Body of pancreas (tissue), 4 donors: ENCODE results near the gene SYT8.

Experiments used
- POLR2A ChIP-seq, 3 donors: fragments of 450-650 bp; IDR thresholded peaks; one replicate each; pipeline ENCODE4 v1.6.1; 2016; ENCODE audit warnings: antibody characterized with exemption in 3 of 3, mild to moderate bottlenecking in 2 of 3
- TF ChIP-seq, protein P1 (sequence below), 7 experiments: fragments of 450-650 bp in 4 of 7; fragments of 200-600 bp in 3 of 7; sonication (generic) in 3 of 7; IDR thresholded peaks; one replicate each; pipeline ENCODE4 v1.5.1; 2016 to 2019; ENCODE audit warnings: antibody characterized with exemption in 7 of 7

DNA sequence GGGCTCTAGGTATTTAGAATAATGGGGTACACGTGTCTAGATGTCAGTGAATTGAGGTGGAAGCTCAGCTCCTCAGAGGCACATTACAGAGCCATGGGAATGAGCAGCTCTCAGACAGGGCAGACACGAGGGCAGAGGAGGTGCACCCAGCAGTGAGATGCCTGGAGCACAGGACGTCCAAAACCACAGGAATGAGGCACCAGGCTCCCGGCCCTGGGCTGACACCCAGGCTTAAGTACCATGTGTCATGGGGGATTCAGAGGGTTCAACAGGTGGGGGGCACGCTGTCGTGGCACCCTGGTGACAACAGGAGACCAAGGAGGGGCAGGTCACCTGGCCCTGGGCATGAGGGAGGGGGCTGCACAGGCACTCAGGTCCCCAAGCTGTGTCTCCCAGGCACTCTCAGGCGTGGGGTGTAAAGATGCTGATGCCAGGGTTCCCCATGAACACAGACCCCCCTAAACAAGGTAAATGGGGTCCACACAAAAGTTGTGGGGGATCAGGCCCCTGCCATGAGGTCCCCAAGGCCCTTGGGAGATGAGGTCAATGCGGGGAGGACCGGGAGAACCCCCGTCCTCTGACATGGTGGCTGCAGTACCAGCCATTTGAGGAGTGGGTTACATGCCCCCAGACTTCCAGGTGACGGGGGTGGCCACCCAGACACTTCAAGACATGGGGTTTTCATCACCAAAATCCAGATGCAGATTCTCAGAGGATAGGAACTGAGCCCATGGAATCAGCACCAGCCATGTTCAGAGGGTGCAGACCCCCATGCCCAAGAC, 5.6 kb upstream of the SYT8 start:
- TF ChIP-seq, protein P1, sequence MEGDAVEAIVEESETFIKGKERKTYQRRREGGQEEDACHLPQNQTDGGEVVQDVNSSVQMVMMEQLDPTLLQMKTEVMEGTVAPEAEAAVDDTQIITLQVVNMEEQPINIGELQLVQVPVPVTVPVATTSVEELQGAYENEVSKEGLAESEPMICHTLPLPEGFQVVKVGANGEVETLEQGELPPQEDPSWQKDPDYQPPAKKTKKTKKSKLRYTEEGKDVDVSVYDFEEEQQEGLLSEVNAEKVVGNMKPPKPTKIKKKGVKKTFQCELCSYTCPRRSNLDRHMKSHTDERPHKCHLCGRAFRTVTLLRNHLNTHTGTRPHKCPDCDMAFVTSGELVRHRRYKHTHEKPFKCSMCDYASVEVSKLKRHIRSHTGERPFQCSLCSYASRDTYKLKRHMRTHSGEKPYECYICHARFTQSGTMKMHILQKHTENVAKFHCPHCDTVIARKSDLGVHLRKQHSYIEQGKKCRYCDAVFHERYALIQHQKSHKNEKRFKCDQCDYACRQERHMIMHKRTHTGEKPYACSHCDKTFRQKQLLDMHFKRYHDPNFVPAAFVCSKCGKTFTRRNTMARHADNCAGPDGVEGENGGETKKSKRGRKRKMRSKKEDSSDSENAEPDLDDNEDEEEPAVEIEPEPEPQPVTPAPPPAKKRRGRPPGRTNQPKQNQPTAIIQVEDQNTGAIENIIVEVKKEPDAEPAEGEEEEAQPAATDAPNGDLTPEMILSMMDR (IDR thresholded peaks at IDR 0.05), result no peak
- TF ChIP-seq POLR2A (IDR thresholded peaks at IDR 0.05), result no peak
